ENCODE results near the gene XPO5. TPM values are rescaled to one million over a fixed set of nuclear protein-coding genes. Genes with fewer than 3 reads are reported as not detected.

Gene XPO5
- total and polyA plus RNA-seq, 2 experiments from 2014 or later: 28.5 to 95.2 TPM

GRCh38 chr6:43489277-43490072, 86.4 kb downstream of the XPO5 start:
- no peak for ATAC-seq
- H3F3A ChIP-seq (replicated peaks; ENCODE audit: low read depth): no peaks in the 10 kb centered on the region
- TF ChIP-seq EZH2 (IDR thresholded peaks at IDR 0.05; ENCODE audit: low read depth, unreplicated experiment): no peak
- TF ChIP-seq POLR2AphosphoS5 (IDR thresholded peaks at IDR 0.05; ENCODE audit: low read depth): no peak
- TF ChIP-seq ETS1 (IDR thresholded peaks at IDR 0.05): no peak
- TF ChIP-seq STAT1 (IDR thresholded peaks at IDR 0.05; ENCODE audit: unreplicated experiment): no peak
- no peak for TF ChIP-seq CTCF (conservative IDR thresholded peaks at IDR 0.05; ENCODE audit: low read depth in 2 of 2)
- no peak for TF ChIP-seq ZNF331 (CRISPR knock-in tag; IDR thresholded peaks at IDR 0.05; ENCODE audit: low read depth)
- no peak for TF ChIP-seq NANOG (IDR thresholded peaks at IDR 0.05; ENCODE audit: borderline replicate concordance)
- no peak for TF ChIP-seq CREB1 (CRISPR knock-in tag; IDR thresholded peaks at IDR 0.05; ENCODE audit: low read depth)
- TF ChIP-seq EZH2phosphoT487 (IDR thresholded peaks at IDR 0.05; ENCODE audit: unreplicated experiment): no peak
- TF ChIP-seq ZNF114 (CRISPR knock-in tag; IDR thresholded peaks at IDR 0.05): no peak
- no peak for TF ChIP-seq REST (IDR thresholded peaks at IDR 0.05; ENCODE audit: unreplicated experiment)
- no peak for TF ChIP-seq JUNB (IDR thresholded peaks at IDR 0.05; ENCODE audit: unreplicated experiment)
- TF ChIP-seq ZNF462 (CRISPR knock-in tag; IDR thresholded peaks at IDR 0.05): no peak
- no peaks in the 10 kb centered on the region for H3K27me3 ChIP-seq (ENCODE audit: insufficient read depth)
- Mint-ChIP-seq H3K36me3 (ENCODE audit: low read depth) (peaks cover 7% of the 10 kb centered on the region; the same call in 2 of the 3 replicates), H3K27me3 (ENCODE audit: insufficient read depth, low read depth, poor library complexity) (peaks cover 7% of the 10 kb centered on the region), H3K9me3 (no peaks in the 10 kb centered on the region), H3K4me3 (no peak overlapping the region), H3K27ac (peak overlapping the region; percentile 61), H3K4me1 (peaks cover 24% of the 10 kb centered on the region)
- peaks cover 71% of the 10 kb centered on the region for H3K79me2 ChIP-seq (replicated peaks; ENCODE audit: insufficient read depth)
- DNase-seq (ENCODE audit: low spot score): no peak
- peaks cover 7% of the 10 kb centered on the region for H3K4me1 ChIP-seq (ENCODE audit: insufficient read depth)
- H2AFZ ChIP-seq: no peak overlapping the region
- H3K36me3 ChIP-seq (ENCODE audit: insufficient read depth): no peaks in the 10 kb centered on the region
- H3K4me3 ChIP-seq: no peak overlapping the region
- no peaks in the 10 kb centered on the region for H3K9me2 ChIP-seq (ENCODE audit: insufficient read depth)
- no peak overlapping the region for H3K4me2 ChIP-seq
- no peak overlapping the region for H3K27ac ChIP-seq (ENCODE audit: low read depth)
- H4K20me1 ChIP-seq (replicated peaks; ENCODE audit: insufficient read depth): peaks cover 41% of the 10 kb centered on the region
